Nephron progenitor cell (in vitro differentiated cells): Measurements from ENCODE around the gene CAPZA3.

Source experiments
- DNase-seq: peaks from one replicate; pipeline ENCODE4 v3.0.0; 2021
- H3K27ac Mint-ChIP-seq: 2 replicates; pipeline ENCODE4 v1.8.0; 2021; ENCODE audit warnings: mild to moderate bottlenecking, moderate library complexity, mixed read lengths
- H3K27me3 Mint-ChIP-seq: 2 replicates; pipeline ENCODE4 v1.8.0; 2021; ENCODE audit warnings: mild to moderate bottlenecking, low read depth, mixed read lengths; ENCODE audit not compliant: poor library complexity
- H3K36me3 Mint-ChIP-seq: 2 replicates; pipeline ENCODE4 v1.8.0; 2021; ENCODE audit warnings: low read depth, mixed read lengths
- H3K4me1 Mint-ChIP-seq: 2 replicates; pipeline ENCODE4 v1.8.0; 2021; ENCODE audit warnings: mixed read lengths
- H3K4me3 Mint-ChIP-seq: 2 replicates; pipeline ENCODE4 v1.8.0; 2021; ENCODE audit warnings: mild to moderate bottlenecking, moderate library complexity, mixed read lengths
- H3K9me3 Mint-ChIP-seq: 2 replicates; pipeline ENCODE4 v1.8.0; 2021; ENCODE audit warnings: mild to moderate bottlenecking, moderate library complexity, mixed read lengths
- TF ChIP-seq, protein P1 (sequence below): fragments of 200-600 bp; sonication (generic); IDR thresholded peaks from 2 replicates; pipeline ENCODE4 v1.5.0; 2021; ENCODE audit warnings: antibody characterized with exemption

The CAPZA3 gene

DNA sequence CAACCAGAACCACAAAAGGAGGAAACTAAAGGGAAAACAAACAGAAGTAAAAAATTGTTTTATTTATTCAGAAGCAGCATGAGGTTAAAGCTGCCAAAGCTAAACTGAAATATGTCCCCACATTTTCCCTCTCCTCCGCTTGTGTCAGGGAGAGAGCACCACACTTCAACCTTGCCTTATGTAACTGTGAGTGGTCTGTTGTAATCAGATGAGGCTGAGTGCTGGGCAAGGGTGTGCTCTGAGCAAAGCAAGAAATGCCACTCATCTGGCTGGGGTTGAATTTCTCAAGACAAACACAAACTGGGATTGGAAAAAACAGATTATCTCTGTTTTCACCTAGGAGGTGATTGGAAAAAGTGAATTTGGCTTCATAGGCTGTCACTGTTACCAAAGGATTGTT is 12.2 kb downstream of the CAPZA3 start:
- Mint-ChIP-seq H3K9me3 (no peaks in the 10 kb centered on the region), H3K4me3 (no peak overlapping the region), H3K27me3 (no peaks in the 10 kb centered on the region), H3K27ac (no peak overlapping the region), H3K4me1 (peaks cover 32% of the 10 kb centered on the region), H3K36me3 (no peaks in the 10 kb centered on the region)
- DNase-seq = no peak
- TF ChIP-seq, protein P1, sequence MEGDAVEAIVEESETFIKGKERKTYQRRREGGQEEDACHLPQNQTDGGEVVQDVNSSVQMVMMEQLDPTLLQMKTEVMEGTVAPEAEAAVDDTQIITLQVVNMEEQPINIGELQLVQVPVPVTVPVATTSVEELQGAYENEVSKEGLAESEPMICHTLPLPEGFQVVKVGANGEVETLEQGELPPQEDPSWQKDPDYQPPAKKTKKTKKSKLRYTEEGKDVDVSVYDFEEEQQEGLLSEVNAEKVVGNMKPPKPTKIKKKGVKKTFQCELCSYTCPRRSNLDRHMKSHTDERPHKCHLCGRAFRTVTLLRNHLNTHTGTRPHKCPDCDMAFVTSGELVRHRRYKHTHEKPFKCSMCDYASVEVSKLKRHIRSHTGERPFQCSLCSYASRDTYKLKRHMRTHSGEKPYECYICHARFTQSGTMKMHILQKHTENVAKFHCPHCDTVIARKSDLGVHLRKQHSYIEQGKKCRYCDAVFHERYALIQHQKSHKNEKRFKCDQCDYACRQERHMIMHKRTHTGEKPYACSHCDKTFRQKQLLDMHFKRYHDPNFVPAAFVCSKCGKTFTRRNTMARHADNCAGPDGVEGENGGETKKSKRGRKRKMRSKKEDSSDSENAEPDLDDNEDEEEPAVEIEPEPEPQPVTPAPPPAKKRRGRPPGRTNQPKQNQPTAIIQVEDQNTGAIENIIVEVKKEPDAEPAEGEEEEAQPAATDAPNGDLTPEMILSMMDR = no peak

DNA sequence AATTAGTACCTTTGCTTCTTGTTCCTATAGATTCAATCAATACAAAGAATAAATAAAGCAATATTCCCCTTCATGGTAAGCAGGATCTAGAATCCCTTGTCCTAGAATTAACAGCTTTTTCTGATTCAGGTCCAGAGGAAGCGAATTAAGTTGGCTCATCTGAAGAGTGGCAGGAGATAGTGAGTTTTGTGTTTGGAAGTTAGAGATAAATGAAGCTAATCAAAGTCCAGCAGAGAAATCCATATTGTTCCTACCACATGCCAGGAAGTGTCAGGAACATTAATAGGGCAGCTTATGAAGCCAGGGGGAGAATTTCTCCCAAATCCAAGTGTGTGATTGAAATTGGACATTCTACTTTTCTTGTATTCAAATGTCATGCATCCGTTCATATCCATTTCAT is 13.9 kb downstream of the CAPZA3 start:
- DNase-seq = no peak
- peaks cover 32% of the 10 kb centered on the region for H3K4me1 Mint-ChIP-seq

DNA sequence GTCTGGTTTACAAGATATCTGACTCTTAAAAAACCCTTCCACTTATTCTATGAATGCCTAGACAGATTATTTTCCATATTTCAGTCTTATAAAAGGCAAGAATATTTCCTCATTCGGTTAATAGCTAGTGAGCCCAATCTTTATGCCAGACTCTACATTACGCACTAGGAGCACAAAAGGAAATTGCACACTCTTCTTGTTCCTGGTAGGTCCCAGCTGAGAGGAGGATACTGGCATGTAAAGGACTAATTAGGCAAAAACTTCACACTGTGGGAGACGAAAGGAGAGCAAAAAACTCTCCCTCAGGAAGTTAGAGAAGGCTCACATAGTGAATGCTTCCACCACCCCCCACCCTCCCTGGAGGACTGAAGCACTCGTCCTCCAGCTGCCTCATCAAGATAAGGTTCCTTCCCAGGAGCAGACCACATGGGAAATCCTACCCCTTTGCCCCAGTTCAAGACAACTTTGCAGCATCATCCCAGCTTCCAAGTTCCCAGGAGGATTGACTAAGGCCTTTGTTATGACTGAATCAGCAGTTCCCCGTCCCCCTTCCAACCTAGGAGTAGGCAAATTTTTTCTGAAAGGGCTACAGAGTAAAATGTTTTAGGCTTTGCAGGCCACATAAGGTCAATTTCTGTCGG is 14.5 kb downstream of the CAPZA3 start:
- H3K9me3 Mint-ChIP-seq = no peaks in the 10 kb centered on the region
- peaks cover 32% of the 10 kb centered on the region for H3K4me1 Mint-ChIP-seq
- H3K36me3 Mint-ChIP-seq = no peaks in the 10 kb centered on the region
- no peak for DNase-seq
- no peaks in the 10 kb centered on the region for H3K27me3 Mint-ChIP-seq
- no peak overlapping the region for H3K4me3 Mint-ChIP-seq
- no peak overlapping the region for H3K27ac Mint-ChIP-seq
- TF ChIP-seq, protein P1 = no peak

More for the DNA sequence above, 13.9 kb downstream of the CAPZA3 start:
- TF ChIP-seq, protein P1 = no peak
- Mint-ChIP-seq H3K9me3 (no peaks in the 10 kb centered on the region), H3K4me3 (no peak overlapping the region), H3K27me3 (no peaks in the 10 kb centered on the region), H3K27ac (no peak overlapping the region), H3K36me3 (no peaks in the 10 kb centered on the region)

DNA sequence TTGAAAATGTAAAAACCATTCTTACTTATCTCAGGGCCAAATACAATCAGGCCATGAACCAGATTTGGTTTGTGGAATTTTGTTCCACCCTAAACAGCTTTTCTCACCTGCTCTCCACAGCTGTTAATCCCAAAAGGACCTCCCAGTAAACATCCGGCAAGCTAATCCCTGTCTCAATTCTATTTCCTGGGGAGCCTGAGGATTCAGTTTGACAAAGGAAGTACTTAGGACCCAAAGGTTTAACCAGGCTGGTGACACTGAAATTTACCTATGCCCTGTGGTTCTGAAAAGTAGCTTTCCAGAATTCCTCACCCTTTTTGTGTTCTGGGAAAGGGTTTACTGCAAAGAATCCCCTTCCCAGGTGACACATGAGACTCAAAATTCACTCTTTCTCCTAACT is 15.0 kb downstream of the CAPZA3 start:
- peak overlapping the region; percentile 69 for H3K27ac Mint-ChIP-seq
- DNase-seq = no peak
- no peaks in the 10 kb centered on the region for H3K9me3 Mint-ChIP-seq
- H3K27me3 Mint-ChIP-seq = no peaks in the 10 kb centered on the region
- H3K4me3 Mint-ChIP-seq = no peak overlapping the region
- H3K4me1 Mint-ChIP-seq = peaks cover 32% of the 10 kb centered on the region
- no peaks in the 10 kb centered on the region for H3K36me3 Mint-ChIP-seq
- TF ChIP-seq, protein P1 = no peak

DNA sequence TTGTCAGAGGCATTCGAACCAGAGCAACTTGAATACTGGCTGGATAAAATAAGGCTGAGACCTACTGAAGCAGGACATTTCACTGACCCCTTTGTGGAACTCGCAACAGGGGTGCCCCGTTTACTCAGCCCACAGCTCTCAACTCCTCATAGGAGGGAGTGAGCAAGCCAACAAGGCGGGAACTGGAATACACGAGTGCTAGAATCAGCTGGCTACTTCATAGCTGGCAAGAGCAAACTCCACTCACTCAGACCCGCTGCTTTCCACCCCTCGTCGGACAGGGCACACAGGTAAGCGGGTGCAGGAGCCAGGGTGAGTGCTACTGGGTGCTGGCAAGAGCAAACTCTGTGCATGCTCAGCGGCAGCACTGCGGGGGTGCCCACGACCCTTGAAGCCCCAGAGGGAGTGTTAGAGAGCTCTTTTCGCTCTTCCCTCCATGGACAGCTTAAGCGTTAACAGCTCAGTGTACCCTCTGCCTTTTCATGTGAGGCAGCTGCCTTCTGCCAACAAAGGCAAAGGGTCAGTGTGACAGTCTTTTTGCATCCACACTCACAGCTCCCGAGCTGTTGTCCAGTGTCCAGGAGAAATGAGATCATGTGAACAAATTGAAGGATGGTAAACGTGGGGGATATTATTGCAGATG is 15.7 kb downstream of the CAPZA3 start:
- TF ChIP-seq, protein P1 = no peak

More for the DNA sequence above, 15.7 kb downstream of the CAPZA3 start:
- H3K4me1 Mint-ChIP-seq = peaks cover 32% of the 10 kb centered on the region
- peak overlapping the region; percentile 69 for H3K27ac Mint-ChIP-seq
- no peak for DNase-seq
- H3K4me3 Mint-ChIP-seq = no peak overlapping the region
- no peaks in the 10 kb centered on the region for H3K9me3 Mint-ChIP-seq
- H3K27me3 Mint-ChIP-seq = no peaks in the 10 kb centered on the region
- no peaks in the 10 kb centered on the region for H3K36me3 Mint-ChIP-seq
